K562 (cell line): Measurements from ENCODE around the gene BCL2A1. TPM values are rescaled to one million over a fixed set of nuclear protein-coding genes. Genes with fewer than 3 reads are reported as not detected.

Experiments
- ATAC-seq: fragments of 200-7000 bp; cut with Tn5 transposase; 3 replicates; pipeline ENCODE4 v1.9.1; 2020; ENCODE audit warnings: moderate library complexity
- BruUV-seq: library from RNA; stranded (reverse); fragments of 400-500 nt; replicated peaks from 2 replicates; lab custom pipeline; 2021; lab: Mats Ljungman, UMichigan
- CTCF ChIA-PET: fragments of 300-600 bp; formaldehyde crosslinking; extraction: SDS; loops from one replicate; lab custom pipeline; 2021; ENCODE audit warnings: low intra/inter-chr PET ratio; lab: Yijun Ruan, JAX
- POLR2A ChIA-PET: fragments of 300-600, 350-650 bp; sonication (Branson Sonifier 250); formaldehyde crosslinking; extraction: SDS; loops from one replicate; lab custom pipeline; 2021; ENCODE audit warnings: antibody characterized with exemption, inconsistent platforms; lab: Yijun Ruan, JAX
- DNase-seq, 4 experiments: peaks; one replicate each; pipeline versions ENCODE4 v3.0.0 to v3.0.0-alpha.2; 2011 to 2018; ENCODE audit warnings: low spot score in 3 of 4, mixed read lengths in 3 of 4; ENCODE audit errors: extremely low read depth in 1 of 4
- FAIRE-seq: peaks from 2 replicates; lab custom pipeline; 2011; peaks lifted over from hg19 to GRCh38; lab: Jason Lieb, UNC
- H2AFZ ChIP-seq: 2 replicates; pipeline ENCODE4 v1.6.0; 2011; ENCODE audit warnings: low read depth, low read length, control low read depth, inconsistent platforms
- H3K27ac ChIP-seq: fragments of 200-600 bp; 3 replicates; pipeline ENCODE4 v1.8.0; 2011; ENCODE audit warnings: low read depth, mild to moderate bottlenecking, control low read depth, inconsistent platforms, low read length, moderate library complexity, mixed read lengths; ENCODE audit errors: extremely low read depth
- H3K27me3 ChIP-seq, 2 experiments: fragments of 300-600 bp in 1 of 2; 2 replicates in 1 of 2; 3 replicates in 1 of 2; pipeline versions ENCODE4 v1.6.0 to v1.8.0; 2011; ENCODE audit warnings: inconsistent platforms in 2 of 2, low read length in 2 of 2, mild to moderate bottlenecking in 1 of 2, mixed read lengths in 1 of 2, moderate library complexity in 1 of 2; ENCODE audit not compliant: control insufficient read depth in 2 of 2, insufficient read depth in 2 of 2
- H3K36me3 ChIP-seq: fragments of 300-600 bp; 3 replicates; pipeline ENCODE4 v1.8.0; 2011; ENCODE audit warnings: mild to moderate bottlenecking, low read length, inconsistent platforms; ENCODE audit not compliant: control insufficient read depth, insufficient read depth
- H3K4me1 ChIP-seq, 2 experiments: fragments of 200-600 bp in 1 of 2; replicated peaks in 1 of 2; 2 replicates in 1 of 2; 3 replicates in 1 of 2; pipeline versions ENCODE4 v1.5.1 to v1.8.0; 2011; ENCODE audit warnings: inconsistent platforms in 2 of 2, low read length in 2 of 2, mild to moderate bottlenecking in 1 of 2, mixed read lengths in 1 of 2, moderate library complexity in 1 of 2; ENCODE audit not compliant: control insufficient read depth in 2 of 2, insufficient read depth in 2 of 2
- H3K4me2 ChIP-seq: 2 replicates; pipeline ENCODE4 v1.6.1; 2011; ENCODE audit warnings: low read length, control low read depth, inconsistent platforms, mixed read lengths; ENCODE audit not compliant: insufficient read depth
- H3K4me3 ChIP-seq: fragments of 200-600 bp; sonication (generic), shearing (Covaris generic); 2 replicates; pipeline ENCODE4 v1.5.1; 2016; ENCODE audit warnings: control low read depth, inconsistent platforms
- H3K79me2 ChIP-seq: fragments of 200-600 bp; 3 replicates; pipeline ENCODE4 v1.8.0; 2011; ENCODE audit warnings: low read length, inconsistent platforms; ENCODE audit not compliant: control insufficient read depth, insufficient read depth
- H3K9ac ChIP-seq, 2 experiments: 2 replicates each; pipeline versions ENCODE4 v1.6.0 to v1.6.1; 2011; ENCODE audit warnings: low read depth in 2 of 2, low read length in 2 of 2, control low read depth in 1 of 2, inconsistent platforms in 1 of 2, mild to moderate bottlenecking in 1 of 2, mixed read lengths in 1 of 2; ENCODE audit not compliant: insufficient read depth in 1 of 2
- H3K9me1 ChIP-seq: one replicate; pipeline ENCODE4 v1.6.0; 2011; ENCODE audit warnings: inconsistent platforms, mild to moderate bottlenecking, low read length, moderate library complexity; ENCODE audit not compliant: control insufficient read depth, insufficient read depth
- H3K9me3 ChIP-seq: replicated peaks from 2 replicates; pipeline ENCODE4 v1.5.1; 2011; ENCODE audit warnings: low read depth, low read length, inconsistent platforms; ENCODE audit not compliant: control insufficient read depth, insufficient read depth
- H4K20me1 ChIP-seq: replicated peaks from 2 replicates; pipeline ENCODE4 v1.6.1; 2011; ENCODE audit warnings: low read length, inconsistent platforms, mixed read lengths; ENCODE audit not compliant: control insufficient read depth, insufficient read depth
- EZH2 ChIP-seq: IDR thresholded peaks from 2 replicates; pipeline ENCODE4 v1.6.1; 2012; ENCODE audit warnings: low read depth, mild to moderate bottlenecking, inconsistent platforms, low read length, borderline replicate concordance
- FOXJ3 ChIP-seq: sonication (generic); formaldehyde crosslinking; IDR thresholded peaks from 2 replicates; pipeline ENCODE4 v1.4.0; 2020; ENCODE audit warnings: mild to moderate bottlenecking, missing genetic modification reagents
- FOXM1 ChIP-seq, 2 experiments: fragments of 450-650 bp in 1 of 2; sonication (generic) in 1 of 2; formaldehyde crosslinking in 1 of 2; IDR thresholded peaks; 2 replicates each; pipeline versions ENCODE4 v1.6.1 to v1.9.0; 2017 to 2022; ENCODE audit warnings: low read depth in 2 of 2, mild to moderate bottlenecking in 2 of 2, missing genetic modification reagents in 1 of 2, moderate library complexity in 1 of 2
- GABPA ChIP-seq: fragments of 200-800 bp; sonication (Bioruptor generic); conservative IDR thresholded peaks from 2 replicates; pipeline ENCODE4 v1.6.1; 2016; ENCODE audit warnings: low read depth, missing genetic modification characterization, missing compliant biosample characterization
- IRF9 ChIP-seq: fragments of 450-650 bp; IDR thresholded peaks from 2 replicates; pipeline ENCODE4 v1.6.1; 2016; ENCODE audit warnings: missing biosample characterization, missing genetic modification characterization
- KAT8 ChIP-seq: fragments of 450-650 bp; IDR thresholded peaks from 2 replicates; pipeline ENCODE4 v1.6.1; 2016; ENCODE audit warnings: low read depth, mild to moderate bottlenecking
- NCOA6 ChIP-seq: fragments of 450-650 bp; IDR thresholded peaks from 2 replicates; pipeline ENCODE4 v1.6.1; 2017; ENCODE audit warnings: mild to moderate bottlenecking
- ZMIZ1 ChIP-seq, 2 experiments: fragments of 150-350 bp in 1 of 2; IDR thresholded peaks; 2 replicates each; pipeline ENCODE4 v1.6.1; 2012 to 2016; ENCODE audit warnings: low read depth in 2 of 2, low read length in 2 of 2, mild to moderate bottlenecking in 1 of 2, moderate library complexity in 1 of 2
- ZNF12 ChIP-seq: sonication (generic); formaldehyde crosslinking; IDR thresholded peaks from 2 replicates; pipeline ENCODE4 v1.4.0; 2020; ENCODE audit warnings: mild to moderate bottlenecking, missing genetic modification reagents
- WGBS: fragments of 100-300 bp; shearing (Covaris generic); methylation state at CpG from one replicate; pipeline ENCODE4 v1.1.6; 2016; ENCODE audit warnings: low coverage, mixed read lengths; ENCODE audit not compliant: insufficient coverage; ENCODE audit errors: missing lambda C conversion rate; 5-methylcytosine and 5-hydroxymethylcytosine counted together
- in situ Hi-C: fragments of 300-500 bp; cut with MboI; formaldehyde crosslinking; loops from 4 replicates; pipeline ENCODE4 v1.15.0; 2018; ENCODE audit warnings: inconsistent platforms, mixed read lengths
- intact Hi-C: fragments of 100-400 bp; cut with micrococcal nuclease; formaldehyde crosslinking; loops from 2 replicates; pipeline ENCODE4 v1.14.2; 2022
- polyA plus RNA-seq, 8 experiments: library from polyadenylated mRNA; depleted of rRNA in 4 of 8; stranded (reverse) in 5 of 8; unstranded in 3 of 8; fragments of >200 nt; fragmentation: Nextera tagmentation in 2 of 8; fragmentation: Illumina TruSeq in 1 of 8; extraction: Ambion mirVana in 2 of 8; extraction: Trizol in 1 of 8; gene quantifications; 2 replicates each; pipeline versions ENCODE4 v1.2.1 to v1.2.3, GENCODE V29; 2011 to 2014; ENCODE audit warnings: inconsistent platforms in 1 of 8, missing spikeins in 1 of 8
- total RNA-seq, 7 experiments: library from RNA; depleted of rRNA in 6 of 7; stranded (reverse); fragments of >200 nt in 6 of 7; fragmentation: Illumina TruSeq in 2 of 7; extraction: Trizol in 2 of 7; gene quantifications; 2 replicates each; pipeline versions ENCODE4 v1.2.1 to v1.2.3, GENCODE V29; 2011 to 2021; ENCODE audit warnings: low replicate concordance in 1 of 7

BCL2A1 gene
- total and polyA plus RNA-seq, 9 of the 15 experiments (the other 6 are each of a cell fraction or from before 2014, with no cell fraction given), result 0.11 to 1.2 (median 0.25) TPM; not detected in 4

- no peak for FAIRE-seq
- WGBS, result 89% methylated on average over 6 of the region's 6 CpGs
- H3K79me2 ChIP-seq, result no peaks in the 10 kb centered on the region
- ATAC-seq, result no peak
- no TSS peak for BruUV-seq
- H3K4me1 ChIP-seq, result no peaks in the 10 kb centered on the region
- no peaks in the 10 kb centered on the region for H4K20me1 ChIP-seq
- intact Hi-C loops, result no loop called here
- no peak overlapping the region for H2AFZ ChIP-seq
- ChIA-PET POLR2A (no interaction called here), CTCF (no interaction called here)
- H3K4me2 ChIP-seq, result no peak overlapping the region
- no peak for DNase-seq
- no peak overlapping the region for H3K9ac ChIP-seq
- no peaks in the 10 kb centered on the region for H3K36me3 ChIP-seq
- H3K4me3 ChIP-seq, result no peak overlapping the region
- H3K27me3 ChIP-seq, result no peaks in the 10 kb centered on the region
- H3K9me1 ChIP-seq, result no peaks in the 10 kb centered on the region
- no peaks in the 10 kb centered on the region for H3K9me3 ChIP-seq
- TF ChIP-seq FOXM1 (IDR thresholded peaks at IDR 0.05; ENCODE audit: low read depth) (no peak), FOXM1 (CRISPR knock-in tag; IDR thresholded peaks at IDR 0.05; ENCODE audit: low read depth) (no peak), IRF9 (tag) (no peak), ZMIZ1 (IDR thresholded peaks at IDR 0.05; ENCODE audit: low read depth in 2 of 2, low read length in 2 of 2) (no peak), ZNF12 (CRISPR knock-in tag) (no peak), GABPA (tag) (no peak), NCOA6 (no peak), EZH2 (no peak), FOXJ3 (CRISPR knock-in tag) (no peak), KAT8 (no peak)
- no peak overlapping the region for H3K27ac ChIP-seq
- in situ Hi-C loops, result no loop called here
These were observed 33.0 kb upstream of the BCL2A1 start for GRCh38 chr15:80003934-80004472.
